Stimulated activated CD4-positive, alpha-beta T cell treated with anti-CD3 and anti-CD28 coated beads, TNF-alpha, amount 100 ng/mL, for 48 hours (primary cell): ENCODE measurements around the gene AK8.

Experiments
- DNase-seq, 3 donors: peaks; one replicate each; pipeline ENCODE4 v3.0.0-alpha.2; 2020; ENCODE audit warnings: low read depth in 3 of 3

Gene AK8

DNA sequence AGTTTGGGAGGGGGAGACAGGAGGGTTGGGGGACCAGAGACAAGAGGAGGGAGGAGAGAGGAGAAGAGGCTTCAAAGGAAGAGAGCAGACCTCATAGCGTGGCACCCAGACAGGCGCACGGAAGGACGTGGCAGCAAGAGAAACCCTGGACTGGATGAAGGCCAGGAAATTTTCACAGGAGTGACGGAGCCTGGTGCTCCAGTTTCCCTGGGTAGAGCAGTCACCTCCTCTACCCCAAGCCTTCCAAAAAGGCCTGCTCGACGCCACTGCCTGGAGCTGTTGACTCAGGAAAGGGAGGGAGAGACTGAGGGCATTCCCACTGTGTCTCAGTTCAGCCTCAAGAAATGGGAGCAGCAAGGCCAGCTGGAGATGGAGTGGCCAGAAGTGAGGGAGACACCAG lies 19.3 kb downstream of the AK8 start:
- no peak for DNase-seq

DNA sequence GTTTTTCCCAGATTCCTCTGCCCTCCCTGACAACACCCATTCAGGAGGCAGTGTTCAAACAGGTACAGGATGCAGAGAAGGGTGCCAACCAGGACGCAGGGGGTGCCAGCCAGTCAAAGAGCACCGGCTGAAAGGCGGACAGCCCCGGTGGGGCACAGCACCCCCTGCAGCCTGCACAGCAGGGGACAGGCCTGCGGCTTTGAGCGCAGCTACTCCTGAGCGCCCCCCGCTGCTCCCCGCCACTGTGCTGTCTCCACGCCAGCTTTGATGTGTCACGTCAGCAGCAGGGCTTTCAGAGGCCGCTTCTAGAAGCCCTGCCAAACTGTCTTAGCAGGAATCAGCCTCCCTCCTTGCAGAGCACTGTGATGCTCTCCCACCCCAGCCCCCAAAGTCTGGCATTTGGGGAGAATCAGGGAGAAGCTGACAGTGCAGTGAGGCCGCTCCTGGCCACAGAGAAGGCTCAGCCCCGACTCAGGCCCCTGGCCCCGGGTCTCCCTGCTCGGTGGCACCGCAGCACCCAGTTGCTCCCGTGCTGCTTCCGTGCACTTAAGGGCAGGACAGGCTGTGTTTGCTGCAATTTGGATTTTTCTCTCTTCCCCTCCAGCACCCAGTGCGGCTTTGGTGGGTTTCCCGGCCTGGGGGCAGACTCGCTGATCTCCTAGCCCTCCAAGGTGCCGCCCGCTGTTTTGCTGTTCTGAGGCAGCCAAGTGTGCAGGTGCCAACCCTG lies 20.3 kb downstream of the AK8 start:
- DNase-seq: no peak

DNA sequence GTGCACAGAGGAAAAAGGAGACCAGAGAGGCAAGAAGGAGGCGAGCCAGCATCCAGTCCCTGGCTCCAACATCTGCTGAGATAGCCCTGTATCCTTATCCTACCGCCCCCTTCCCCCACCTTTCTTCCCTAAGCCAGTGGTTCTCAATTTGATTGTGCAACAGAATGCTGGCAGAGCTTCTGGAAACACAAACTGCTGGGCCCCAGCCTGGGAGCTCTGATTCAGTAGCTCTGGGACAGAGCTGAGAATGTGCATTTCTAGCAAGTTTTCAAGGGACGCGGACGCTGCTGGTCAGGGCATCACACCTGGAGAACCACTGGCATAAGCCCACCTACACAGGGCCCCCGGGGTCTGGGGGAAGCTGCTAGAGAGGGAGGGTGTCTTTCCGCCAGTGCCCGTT lies 21.1 kb downstream of the AK8 start:
- no peak for DNase-seq

DNA sequence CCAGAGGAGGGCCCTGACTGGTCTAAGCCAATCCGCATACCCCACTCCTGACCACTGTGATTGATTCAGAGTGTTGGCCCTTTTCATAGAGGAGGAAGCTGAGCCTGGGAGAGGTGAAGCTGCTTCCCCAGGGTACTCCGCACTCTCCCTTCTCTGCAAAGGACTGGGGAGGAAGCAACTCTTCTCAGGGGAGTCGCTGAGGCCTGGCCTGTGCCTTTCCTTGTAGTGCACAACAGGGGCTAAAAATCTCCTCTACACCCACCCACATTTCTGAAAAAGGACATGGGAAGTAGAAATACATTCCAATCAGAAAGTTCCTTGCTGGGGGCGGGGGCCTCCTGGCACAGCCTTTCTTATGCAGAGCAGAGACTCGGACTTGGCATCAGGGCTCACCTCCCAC lies 22.2 kb downstream of the AK8 start:
- DNase-seq: no peak

DNA sequence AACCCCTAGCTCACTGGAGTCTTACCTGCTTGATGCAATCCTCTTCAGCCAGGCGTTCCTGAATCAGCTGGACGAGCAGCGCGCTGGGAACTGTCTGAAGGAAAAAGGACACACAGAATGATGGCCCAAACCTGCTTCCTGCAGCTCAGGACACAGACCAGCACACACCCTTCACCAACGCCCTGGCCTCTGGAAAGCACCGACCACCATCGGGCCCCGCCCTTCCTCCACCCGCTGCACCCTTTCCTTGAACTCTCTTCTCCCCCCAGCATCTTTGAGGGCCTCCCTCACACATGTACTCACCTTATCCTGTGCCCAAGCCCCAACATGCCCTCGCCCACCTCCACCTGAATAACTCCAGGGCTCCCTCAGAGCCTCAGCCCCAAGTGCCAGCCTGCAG lies 23.3 kb downstream of the AK8 start:
- DNase-seq: no peak

DNA sequence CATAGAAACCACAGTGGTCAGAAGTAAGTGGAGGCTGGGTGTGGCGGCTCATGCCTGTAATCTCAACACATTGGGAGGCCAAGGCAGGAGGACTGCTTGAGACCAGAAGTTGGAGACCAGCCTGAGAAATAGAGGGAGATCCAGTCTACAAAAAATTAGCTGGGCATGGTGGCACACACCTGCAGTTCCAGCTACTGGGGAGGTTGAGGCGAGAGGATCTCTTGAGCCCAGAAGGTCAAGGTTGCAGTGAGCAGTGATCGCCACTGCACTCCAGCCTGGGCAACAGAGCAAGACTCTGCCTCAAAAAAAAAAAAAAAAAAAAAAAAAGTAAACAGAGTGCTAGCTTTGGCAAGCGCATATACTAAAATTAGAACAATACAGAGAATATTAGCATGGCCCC lies 24.6 kb downstream of the AK8 start:
- no peak for DNase-seq

DNA sequence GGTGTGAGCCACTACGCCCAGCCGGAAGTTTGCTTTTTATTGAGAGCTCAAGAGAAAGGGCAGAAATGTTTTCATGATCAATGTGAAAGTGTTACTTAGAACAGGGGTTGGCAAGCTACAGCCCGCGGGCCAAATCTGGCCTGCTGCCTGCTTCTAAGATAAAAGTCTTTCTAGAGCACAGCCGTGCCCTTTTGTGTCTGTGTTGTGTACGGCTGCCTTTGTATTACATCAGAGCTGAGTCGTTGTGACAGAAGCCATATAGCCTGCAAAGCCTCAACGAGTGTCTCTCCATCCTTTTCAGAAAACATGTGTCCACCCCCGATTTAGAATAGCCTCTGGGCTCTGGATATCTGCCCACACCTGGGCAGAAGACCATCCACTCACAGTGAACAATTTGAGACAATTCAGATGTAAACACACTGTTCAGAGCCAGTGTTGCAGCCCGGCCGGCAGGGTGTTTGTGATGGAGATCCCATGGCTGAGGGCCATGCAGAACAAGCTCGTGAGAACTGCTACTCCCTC lies 28.8 kb downstream of the AK8 start:
- no peak for DNase-seq

DNA sequence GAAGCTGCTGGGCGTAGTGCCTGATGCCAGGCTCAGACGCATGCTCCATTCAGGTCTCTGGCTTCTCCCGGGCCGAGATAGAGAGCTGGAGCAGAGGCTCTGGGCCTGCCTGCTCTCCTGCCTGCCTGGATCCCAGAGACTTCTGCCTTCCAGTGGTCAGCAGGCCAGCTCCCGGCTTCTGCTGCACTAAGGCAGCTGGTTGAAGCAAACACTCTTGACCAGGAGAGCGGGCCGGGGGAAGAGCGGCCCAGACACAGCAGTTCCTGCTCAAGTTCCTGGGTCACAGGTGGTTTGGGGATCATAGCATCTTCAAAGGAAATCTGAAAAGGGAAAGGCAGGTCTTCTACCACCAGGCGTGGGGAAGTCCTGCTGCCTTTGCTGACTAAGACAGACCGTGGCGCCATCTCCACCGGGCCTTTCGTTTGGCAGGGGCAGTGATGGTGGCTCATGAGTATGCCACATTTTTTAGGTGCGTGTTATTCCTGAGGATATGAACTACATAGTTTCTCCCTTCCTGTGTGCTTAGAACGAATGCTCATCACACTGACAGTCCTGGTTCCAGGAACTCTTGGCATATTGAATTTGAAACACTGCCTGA lies 31.1 kb downstream of the AK8 start:
- DNase-seq: no peak

DNA sequence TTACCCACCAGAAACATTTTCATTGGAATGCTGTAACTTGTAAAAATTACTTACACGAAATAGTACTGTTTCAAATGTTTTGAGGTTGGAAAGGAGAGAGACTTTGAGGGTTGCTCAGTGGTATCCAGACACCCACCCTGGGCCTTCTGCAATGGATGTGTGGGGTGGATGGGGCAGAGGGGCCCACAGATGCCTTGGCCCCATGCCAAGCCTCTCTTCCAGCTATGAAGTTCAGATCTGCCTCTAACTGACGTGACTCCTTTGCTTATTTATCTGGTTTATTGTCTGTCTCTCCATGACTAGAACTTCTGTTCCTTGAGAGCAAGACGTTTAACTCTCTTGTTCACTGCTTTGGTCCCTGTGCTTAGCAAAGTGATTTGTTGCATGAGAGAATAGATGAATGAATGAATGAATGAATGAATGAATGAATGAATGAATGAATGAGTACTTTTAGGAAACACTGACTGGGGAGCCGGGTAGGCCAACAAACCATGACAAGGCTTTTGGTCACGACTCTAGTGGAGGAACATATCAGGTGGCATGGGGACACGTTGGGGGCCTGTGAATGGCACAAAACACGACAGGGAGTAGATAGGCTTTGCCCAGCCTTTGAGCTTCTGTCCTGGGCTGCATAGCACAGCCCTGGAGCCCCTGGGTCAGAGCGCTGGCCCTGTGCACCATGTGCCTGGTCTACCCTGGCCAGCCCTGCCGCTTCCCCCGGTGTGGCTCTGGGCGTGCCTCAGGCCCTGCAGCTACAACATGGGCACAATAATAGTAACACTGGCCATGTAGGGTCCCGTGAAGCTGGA lies 31.8 kb downstream of the AK8 start:
- DNase-seq: no peak

DNA sequence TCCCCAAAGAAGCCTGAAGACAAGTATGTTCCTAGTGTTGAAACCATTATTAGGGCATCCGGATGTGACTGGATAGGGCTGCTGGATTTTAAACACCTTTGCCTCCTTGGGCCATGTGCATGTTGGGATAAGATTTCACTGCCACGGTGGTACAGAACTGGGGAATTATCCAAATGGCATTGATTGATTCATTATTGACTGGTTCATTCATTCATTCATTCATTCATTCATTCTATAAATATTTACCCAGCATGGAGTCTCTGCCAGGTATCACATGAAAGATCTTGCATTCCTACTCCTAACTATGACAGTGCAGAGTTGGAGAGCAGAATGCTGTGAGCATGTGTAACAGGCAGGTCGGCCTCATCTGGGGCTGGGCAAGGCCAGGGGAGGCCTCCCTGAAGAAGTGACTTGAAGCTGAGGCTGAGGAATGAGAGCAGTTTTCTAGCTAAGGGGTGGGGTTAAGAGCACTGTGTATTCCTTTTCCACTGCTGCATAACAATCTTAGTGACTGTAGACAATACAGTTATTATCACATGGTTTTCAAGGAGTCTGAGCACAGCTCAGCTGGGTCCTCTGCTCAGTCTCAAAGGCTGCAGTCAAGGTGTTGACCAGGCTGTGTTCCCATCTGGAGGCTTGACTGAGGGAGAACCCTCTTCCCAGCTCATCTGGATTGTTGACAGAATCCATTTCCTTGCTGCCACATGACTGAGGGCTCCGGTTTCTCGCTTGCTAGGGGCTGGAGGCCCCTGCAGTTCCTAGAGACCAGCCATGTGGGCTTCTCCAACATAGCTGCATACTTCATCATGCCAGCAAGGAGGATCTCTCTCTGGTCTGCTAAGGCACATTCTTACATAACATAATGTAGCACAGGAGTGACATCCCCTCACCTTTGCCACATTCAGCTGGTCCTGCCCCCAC lies 35.7 kb downstream of the AK8 start:
- DNase-seq: no peak

DNA sequence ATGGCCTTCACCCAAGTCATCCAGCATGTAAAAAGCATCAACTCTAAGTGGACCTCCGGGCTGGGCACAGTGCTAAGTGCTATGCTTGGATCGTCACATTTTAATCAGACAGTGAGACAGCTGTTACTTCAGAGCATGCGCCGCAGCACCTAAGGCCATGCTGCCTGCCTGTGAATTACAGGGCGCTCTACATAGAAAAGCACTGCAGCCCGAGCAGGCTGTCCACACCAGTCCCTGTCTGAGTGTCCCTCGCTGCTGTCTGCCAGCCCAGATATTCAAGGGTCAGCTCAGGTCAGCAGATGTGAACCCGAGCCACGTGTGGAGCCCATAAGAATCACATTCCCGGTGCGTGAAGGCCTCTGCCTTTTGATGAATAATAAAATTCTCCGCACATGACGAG lies 37.1 kb downstream of the AK8 start:
- DNase-seq: no peak

DNA sequence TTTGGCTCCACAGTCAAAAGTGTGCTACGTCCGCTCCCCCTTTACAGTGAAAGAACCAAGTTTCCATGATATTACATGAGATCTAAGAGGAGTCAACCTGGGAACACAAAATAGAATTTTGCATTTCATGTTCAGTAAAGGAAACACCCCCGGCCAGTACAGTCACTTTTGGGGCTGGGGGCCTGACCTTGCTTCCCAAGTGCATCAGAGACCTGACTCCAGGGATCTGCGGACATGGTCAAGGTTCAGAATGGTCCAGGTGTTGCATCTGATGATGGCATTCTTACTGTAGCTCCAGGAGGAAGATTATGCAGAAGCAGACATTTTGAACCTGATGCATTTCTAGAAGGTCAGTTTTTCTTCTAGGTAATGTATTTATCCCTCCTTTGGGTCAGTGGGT lies 39.8 kb downstream of the AK8 start:
- DNase-seq: no peak

DNA sequence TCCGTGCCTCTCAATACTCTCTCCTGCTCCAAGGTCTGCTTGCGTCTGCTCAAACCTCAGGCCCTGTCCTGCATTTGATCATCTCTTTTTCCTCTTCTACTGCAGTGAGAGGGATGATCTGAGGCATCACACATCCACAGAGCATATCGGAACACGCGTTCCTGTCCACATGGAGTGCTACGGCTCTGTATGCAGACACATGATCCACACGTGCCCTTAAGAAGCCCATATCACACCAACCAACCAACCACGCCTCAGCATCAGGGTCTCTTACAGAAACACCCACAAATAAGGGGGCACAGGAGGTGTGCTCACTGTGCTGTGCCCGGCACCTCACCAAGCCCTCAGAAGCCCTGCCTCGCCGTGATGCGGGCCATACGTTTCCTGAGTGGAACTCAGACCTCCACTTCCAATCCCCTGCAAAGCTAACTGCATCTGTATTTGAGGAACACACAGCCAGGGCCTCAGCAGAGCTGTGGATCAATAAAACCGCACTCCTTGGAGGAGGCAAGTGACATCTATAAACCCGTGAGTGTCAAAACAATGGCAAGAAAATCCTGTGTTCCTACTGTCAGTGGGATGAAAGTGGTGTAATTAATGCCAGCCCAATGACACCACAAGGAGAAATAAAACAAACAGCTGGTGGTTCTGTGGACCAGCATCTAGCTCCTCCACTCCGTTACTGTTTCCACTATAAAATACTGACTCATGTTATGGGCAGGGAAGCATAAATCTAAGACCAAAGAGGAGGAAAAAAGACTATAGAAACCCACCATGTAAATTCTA lies 40.4 kb downstream of the AK8 start:
- DNase-seq: no peak

DNA sequence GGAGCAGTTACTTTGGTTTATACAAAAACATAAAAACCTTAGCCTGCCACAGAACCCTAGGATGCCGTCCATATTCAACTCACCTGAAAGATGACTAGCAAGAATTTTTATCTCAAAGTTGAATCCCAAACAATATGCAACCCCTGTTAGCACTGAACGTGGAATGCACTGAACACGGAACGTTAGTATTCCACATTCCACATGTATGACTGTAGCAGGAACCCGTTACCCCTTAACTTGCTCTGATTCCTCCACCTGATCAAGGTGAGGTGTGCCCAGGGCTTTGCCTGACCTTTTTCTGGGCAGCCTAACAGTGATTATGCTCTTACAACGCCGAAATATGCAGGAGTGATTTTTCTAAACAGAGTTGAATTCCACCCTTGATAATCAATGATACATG lies 43.7 kb downstream of the AK8 start:
- no peak for DNase-seq

DNA sequence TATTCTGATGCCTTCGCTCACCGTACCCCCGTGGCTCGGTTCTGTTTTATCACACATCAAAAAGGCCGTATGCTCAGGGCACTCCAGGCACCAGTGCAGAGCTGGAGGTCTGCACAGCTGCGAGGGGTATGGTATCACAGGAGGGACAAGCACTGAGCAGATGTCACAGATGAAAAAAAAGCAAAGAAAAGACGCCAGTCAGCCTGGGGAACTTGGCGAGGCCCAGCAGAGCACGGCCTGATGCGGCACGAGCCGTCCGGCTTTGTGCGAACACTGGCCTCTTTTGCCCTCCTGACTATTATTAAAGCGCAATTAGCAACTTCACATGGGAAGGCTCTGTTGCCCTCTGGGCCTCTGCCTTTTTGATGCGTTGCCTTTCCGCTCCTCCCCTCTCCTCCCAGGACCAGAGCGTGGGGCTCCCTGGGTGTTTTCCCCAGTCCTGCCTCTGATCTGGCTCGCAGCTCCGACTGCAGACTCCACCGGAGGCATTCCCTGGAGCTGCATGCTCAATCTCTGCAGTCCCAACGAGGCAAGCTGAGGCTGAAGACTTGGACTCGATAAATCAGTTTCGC lies 44.4 kb downstream of the AK8 start:
- DNase-seq: no peak

DNA sequence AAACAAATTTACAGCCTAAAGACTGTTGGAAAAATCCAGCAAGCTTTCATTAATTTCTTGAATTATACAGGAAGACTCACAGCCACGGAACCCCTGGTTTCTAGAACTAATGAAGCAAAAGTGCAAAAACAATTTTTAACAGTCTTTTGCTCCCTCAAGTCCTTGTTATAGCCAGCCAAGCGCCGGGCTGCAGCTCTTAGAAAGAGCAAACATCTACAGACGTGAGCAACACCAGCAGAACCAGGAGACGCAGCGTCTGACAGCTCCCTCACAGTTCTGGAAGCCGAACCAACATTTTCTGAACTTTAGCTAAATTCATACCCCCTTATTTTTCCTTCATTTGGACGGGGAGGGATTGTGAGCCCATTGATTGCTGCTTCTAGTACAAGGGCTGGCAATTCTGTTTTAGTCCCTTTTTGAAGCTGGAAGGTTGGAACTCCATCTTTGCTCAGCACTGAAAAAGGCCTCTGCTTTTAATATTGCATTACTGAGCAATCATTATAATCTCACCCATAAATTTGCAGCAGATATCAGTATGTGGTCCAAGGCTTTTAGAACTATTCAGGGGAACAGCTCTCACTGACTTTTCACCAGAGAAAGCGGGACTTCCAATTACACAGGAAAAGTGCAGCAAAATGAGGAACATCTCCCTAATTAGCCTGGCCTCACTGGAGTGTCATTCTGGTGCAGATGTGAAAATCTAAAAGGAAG lies 45.8 kb downstream of the AK8 start:
- DNase-seq: no peak

DNA sequence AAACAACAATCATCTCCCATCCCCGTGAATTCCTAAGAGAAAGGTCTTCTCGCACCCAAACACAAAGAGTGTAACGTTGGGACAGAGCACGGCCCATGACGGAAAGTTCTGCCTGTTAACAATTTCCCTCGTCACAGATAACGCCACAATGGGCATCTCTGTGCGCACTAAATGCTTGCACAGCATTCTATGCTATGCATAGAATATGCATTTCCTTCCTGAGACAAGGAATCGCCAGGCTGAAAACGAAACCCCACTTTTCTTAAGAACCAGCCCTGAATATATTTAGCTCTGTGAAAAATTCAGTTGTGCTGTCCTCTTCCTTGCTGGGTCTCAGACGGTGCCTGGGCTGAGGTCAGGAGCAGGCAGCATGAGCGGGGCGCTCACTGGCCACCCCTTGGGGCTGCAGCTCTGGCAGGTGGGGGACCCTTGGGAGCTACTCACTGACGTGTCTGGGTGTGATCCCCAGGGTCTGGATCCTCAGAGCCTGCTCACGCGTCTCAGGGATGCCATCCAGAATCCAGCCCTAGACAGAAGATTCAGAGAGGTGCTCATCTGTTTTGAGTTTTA lies 49.8 kb downstream of the AK8 start:
- DNase-seq: no peak

DNA sequence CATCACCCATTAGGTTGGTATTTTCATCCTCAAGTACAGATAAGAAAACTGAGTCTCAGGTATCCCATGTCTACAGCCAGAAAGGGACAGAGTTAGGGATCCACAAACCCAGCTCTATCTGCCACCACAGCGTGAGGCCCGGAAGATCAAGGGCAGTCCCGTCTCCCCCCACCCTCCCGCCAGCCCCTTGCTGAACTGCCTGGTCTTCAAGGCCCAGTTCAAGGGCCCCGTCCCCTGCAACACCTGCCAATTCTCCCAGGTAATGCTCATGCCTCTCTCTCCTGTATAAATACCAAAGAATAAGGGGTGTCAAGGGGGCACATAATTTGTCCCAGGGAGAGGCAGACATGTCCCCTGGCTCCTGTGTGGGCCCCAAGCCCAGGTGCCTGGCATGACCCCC lies 50.7 kb downstream of the AK8 start:
- DNase-seq: no peak

DNA sequence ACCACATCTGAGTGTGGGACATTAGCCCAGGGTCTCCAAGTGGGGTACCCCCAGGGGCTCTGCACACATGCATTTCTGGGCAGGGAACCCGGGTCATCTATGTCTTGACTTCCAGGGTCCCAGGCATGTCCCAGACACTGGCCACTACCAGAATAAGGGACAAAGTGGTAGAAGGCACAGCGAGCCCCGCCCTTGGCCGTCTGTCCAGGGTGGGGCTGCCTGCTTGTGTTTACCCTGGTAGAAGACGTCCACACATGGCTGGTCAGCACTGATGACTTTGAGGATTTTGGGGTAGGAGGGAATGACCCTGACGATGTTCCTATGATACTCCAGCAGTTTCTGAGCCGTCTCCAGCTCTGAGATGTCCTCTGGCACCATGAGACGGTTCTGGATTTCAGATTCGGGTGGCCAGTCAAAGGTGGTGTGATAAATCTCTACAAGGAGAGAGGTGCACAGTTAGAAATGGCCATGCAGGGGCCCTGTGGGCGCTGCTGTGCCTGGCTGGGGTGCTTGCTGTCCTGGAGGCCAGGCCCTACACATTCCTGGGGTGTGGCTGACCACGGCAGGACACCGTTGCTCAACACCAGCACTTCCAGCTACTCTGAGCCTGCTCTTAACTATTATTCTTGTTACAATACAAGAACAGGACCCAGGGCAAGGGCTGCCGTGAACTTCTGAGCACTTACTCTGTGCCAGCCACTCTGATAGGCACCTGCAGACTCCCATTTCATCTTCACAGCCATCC lies 51.3 kb downstream of the AK8 start:
- no peak for DNase-seq
